OCI-LY7 (cell line): ENCODE measurements around the gene RHBDD1. TPM values are rescaled to one million over a fixed set of nuclear protein-coding genes. Genes with fewer than 3 reads are reported as not detected.

Experiments
- BruUV-seq: library from RNA; stranded (reverse); fragments of 400-500 nt; replicated peaks from 2 replicates; lab custom pipeline; 2021; lab: Mats Ljungman, UMichigan
- CTCF ChIA-PET: fragments of 300-600 bp; sonication (Branson Sonifier 250); formaldehyde crosslinking; loops from one replicate; lab custom pipeline; 2022; ENCODE audit warnings: antibody characterized with exemption; ENCODE audit not compliant: unreplicated experiment; lab: Charles Lee
- POLR2A ChIA-PET: fragments of 300-600 bp; sonication (Branson Sonifier 250); formaldehyde crosslinking; loops from one replicate; lab custom pipeline; 2022; ENCODE audit warnings: antibody characterized with exemption; lab: Charles Lee
- DNase-seq: peaks from one replicate; pipeline ENCODE4 v3.0.0-alpha.2; 2015; ENCODE audit warnings: low spot score
- H2AFZ ChIP-seq: fragments of 200-600 bp; sonication (generic), shearing (Covaris generic); 2 replicates; pipeline ENCODE4 v1.6.1; 2014; ENCODE audit warnings: mild to moderate bottlenecking, antibody characterized with exemption, low read length, moderate library complexity
- H3K27ac ChIP-seq: fragments of 200-600 bp; sonication (generic); 2 replicates; pipeline ENCODE4 v1.5.1; 2014; ENCODE audit warnings: mixed run types, low read depth, mild to moderate bottlenecking, moderate library complexity, low read length, inconsistent platforms; ENCODE audit not compliant: poor library complexity, severe bottlenecking
- H3K36me3 ChIP-seq: fragments of 200-600 bp; sonication (generic); 2 replicates; pipeline ENCODE4 v1.6.1; 2014; ENCODE audit warnings: mild to moderate bottlenecking, antibody characterized with exemption, low read length, moderate library complexity, mixed read lengths; ENCODE audit not compliant: insufficient read depth
- H3K4me1 ChIP-seq: fragments of 200-600 bp; sonication (generic); 2 replicates; pipeline ENCODE4 v1.5.1; 2014; ENCODE audit warnings: mild to moderate bottlenecking, low read length; ENCODE audit not compliant: insufficient read depth, poor library complexity, severe bottlenecking
- H3K4me2 ChIP-seq: fragments of 200-600 bp; sonication (generic); 2 replicates; pipeline ENCODE4 v1.6.1; 2014; ENCODE audit warnings: mild to moderate bottlenecking, low read length
- H3K4me3 ChIP-seq: fragments of 200-600 bp; sonication (generic); 2 replicates; pipeline ENCODE4 v1.5.1; 2014; ENCODE audit warnings: mild to moderate bottlenecking, low read depth, low read length; ENCODE audit not compliant: poor library complexity, severe bottlenecking
- H3K79me2 ChIP-seq: fragments of 200-600 bp; sonication (generic); 2 replicates; pipeline ENCODE4 v1.6.1; 2016; ENCODE audit warnings: low read depth, mild to moderate bottlenecking, low read length, moderate library complexity, mixed read lengths; ENCODE audit not compliant: insufficient read depth
- H3K9me2 ChIP-seq: fragments of 200-600 bp; sonication (generic); 2 replicates; pipeline ENCODE4 v1.6.1; 2016; ENCODE audit warnings: mild to moderate bottlenecking, low read length, mixed read lengths; ENCODE audit not compliant: insufficient read depth
- H3K9me3 ChIP-seq: fragments of 200-600 bp; sonication (generic); 2 replicates; pipeline ENCODE4 v1.6.1; 2014; ENCODE audit warnings: mild to moderate bottlenecking, mixed run types, low read length, mixed read lengths
- H4K20me1 ChIP-seq: fragments of 200-600 bp; sonication (generic); 2 replicates; pipeline ENCODE4 v1.6.1; 2014; ENCODE audit warnings: mild to moderate bottlenecking, antibody characterized with exemption, low read length, moderate library complexity, mixed read lengths; ENCODE audit not compliant: insufficient read depth
- CTCF ChIP-seq: fragments of 200-600 bp; sonication (generic); conservative IDR thresholded peaks from 2 replicates; pipeline ENCODE4 v1.5.1; 2014; ENCODE audit warnings: mild to moderate bottlenecking, antibody characterized with exemption, low read length, moderate library complexity, mixed read lengths
- EZH2phosphoT487 ChIP-seq: fragments of 200-600 bp; sonication (generic); IDR thresholded peaks from 2 replicates; pipeline ENCODE4 v1.6.1; 2018; ENCODE audit warnings: low read depth, borderline replicate concordance, mild to moderate bottlenecking, mixed run types, antibody characterized with exemption, low read length, moderate library complexity, mixed read lengths
- intact Hi-C: fragments of 100-400 bp; cut with micrococcal nuclease; formaldehyde crosslinking; loops from one replicate; pipeline ENCODE4 v1.10.0; 2022; ENCODE audit not compliant: unreplicated experiment
- total RNA-seq, 2 experiments: library from RNA; depleted of rRNA in 1 of 2; stranded (reverse); fragments of >200 nt in 1 of 2; shearing (Covaris generic) in 1 of 2; gene quantifications; 2 replicates each; pipeline ENCODE4 v1.2.3, GENCODE V29; 2014 to 2022

RHBDD1 gene
- total RNA-seq, 2 experiments from 2014 or later = 40.8 to 80.3 TPM

- H3K4me1 ChIP-seq = no peaks in the 10 kb centered on the region
- POLR2A ChIA-PET = no interaction called here
- H3K9me3 ChIP-seq = no peaks in the 10 kb centered on the region
- no peaks in the 10 kb centered on the region for H3K36me3 ChIP-seq
- intact Hi-C loops = no loop called here
- H3K27ac ChIP-seq = no peak overlapping the region
- CTCF ChIA-PET = no interaction called here
- no peaks in the 10 kb centered on the region for H4K20me1 ChIP-seq
- no peak overlapping the region for H3K4me3 ChIP-seq
- no TSS peak for BruUV-seq
- no peaks in the 10 kb centered on the region for H3K9me2 ChIP-seq
- H2AFZ ChIP-seq = no peak overlapping the region
- DNase-seq = no peak
- no peak overlapping the region for H3K4me2 ChIP-seq
- TF ChIP-seq CTCF = no peak
- no peak for TF ChIP-seq EZH2phosphoT487
- no peaks in the 10 kb centered on the region for H3K79me2 ChIP-seq
Measured at GRCh38 chr2:227013881-227014280, 178.0 kb downstream of the RHBDD1 start.

GRCh38 chr2:227016894-227017293 lies 181.0 kb downstream of the RHBDD1 start:
- Histone ChIP-seq H4K20me1 (no peaks in the 10 kb centered on the region), H2AFZ (no peak overlapping the region), H3K4me2 (no peak overlapping the region), H3K79me2 (no peaks in the 10 kb centered on the region), H3K4me1 (no peaks in the 10 kb centered on the region), H3K27ac (no peak overlapping the region), H3K9me3 (no peaks in the 10 kb centered on the region), H3K4me3 (no peak overlapping the region), H3K9me2 (no peaks in the 10 kb centered on the region), H3K36me3 (no peaks in the 10 kb centered on the region)
- TF ChIP-seq EZH2phosphoT487 (no peak), CTCF (no peak)
- BruUV-seq = no TSS peak
- CTCF ChIA-PET = no interaction called here
- intact Hi-C loops = no loop called here
- POLR2A ChIA-PET = no interaction called here
- no peak for DNase-seq

- Histone ChIP-seq H3K4me1 (no peaks in the 10 kb centered on the region), H2AFZ (no peak overlapping the region), H4K20me1 (no peaks in the 10 kb centered on the region), H3K36me3 (no peaks in the 10 kb centered on the region), H3K79me2 (no peaks in the 10 kb centered on the region), H3K9me2 (no peaks in the 10 kb centered on the region), H3K27ac (no peak overlapping the region), H3K4me2 (no peak overlapping the region), H3K9me3 (no peaks in the 10 kb centered on the region), H3K4me3 (no peak overlapping the region)
- intact Hi-C loops = no loop called here
- CTCF ChIA-PET = no interaction called here
- BruUV-seq = no TSS peak
- no peak for DNase-seq
- POLR2A ChIA-PET = interaction anchor here (0.6 to 0.7 kb wide), 2 partner anchors 24 to 1898 kb away, joined by 3 to 4 read pairs; no protein-coding TSS in a partner anchor
- no peak for TF ChIP-seq CTCF
- TF ChIP-seq EZH2phosphoT487 = no peak
Measured at GRCh38 chr2:227020416-227020815, 184.6 kb downstream of the RHBDD1 start.
